Activated CD8-positive, alpha-beta memory T cell treated with anti-CD3 and anti-CD28 coated beads, Interleukin-2, amount 50 U/mL, for 48 hours (primary cell): ENCODE results near the gene PRPF40B.

ENCODE experiments used
- DNase-seq: peaks from one replicate; pipeline ENCODE4 v3.0.0-alpha.2; 2020

Gene PRPF40B

DNA sequence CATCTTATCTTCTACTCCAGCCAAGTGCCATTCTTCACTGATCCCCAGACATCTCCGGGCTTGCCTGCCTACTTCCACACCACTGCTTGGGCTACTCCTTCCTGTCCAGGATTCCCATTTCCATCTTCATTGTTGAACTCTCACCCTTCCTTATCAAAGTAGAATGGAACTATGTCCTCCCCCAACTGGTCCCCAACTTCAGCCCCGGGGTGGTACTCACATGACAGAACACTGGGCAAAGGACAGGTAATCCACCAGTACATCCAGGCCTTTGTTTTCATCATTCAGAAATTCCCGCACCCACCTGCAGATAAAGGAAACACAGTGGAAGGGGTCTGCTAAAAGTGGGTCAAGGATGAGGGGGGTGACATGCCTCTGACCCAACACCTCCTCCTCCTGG, 38.4 kb downstream of the PRPF40B start:
- no peak for DNase-seq

- peak; percentile 73 for DNase-seq
These were observed 39.9 kb downstream of the PRPF40B start for GRCh38 chr12:49662998-49663843.

GRCh38 chr12:49664167-49664566, 40.8 kb downstream of the PRPF40B start:
- DNase-seq: no peak

DNA sequence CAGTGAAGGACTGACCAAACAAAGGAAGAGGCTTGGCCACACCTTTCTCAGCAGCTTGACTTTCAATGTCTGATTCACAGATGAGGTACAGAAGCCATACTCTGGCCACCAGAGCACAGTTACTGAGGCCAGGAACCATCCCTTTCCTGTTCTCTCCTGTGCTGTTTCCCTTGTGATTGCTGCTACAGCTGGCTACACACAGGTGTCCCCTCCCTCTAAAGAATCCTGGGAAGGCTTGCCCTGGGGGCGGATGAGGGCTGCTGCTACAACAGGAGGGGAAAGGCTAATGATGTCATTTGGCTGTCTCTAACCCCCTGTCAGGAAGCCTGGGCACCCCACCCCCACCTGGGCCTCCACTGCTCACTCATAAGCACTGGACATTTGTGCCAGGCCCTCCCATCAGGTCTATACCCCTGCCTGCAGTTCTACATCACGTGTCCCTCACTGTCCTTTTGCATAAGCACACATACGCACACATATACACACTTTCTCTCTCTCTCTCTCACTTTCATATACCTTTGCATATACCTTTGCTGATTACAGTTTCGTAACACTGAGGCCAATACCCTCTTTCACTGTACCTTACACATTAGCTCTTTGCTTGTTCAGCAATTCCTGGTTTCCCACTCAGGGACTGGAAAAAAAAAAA, 41.4 kb downstream of the PRPF40B start:
- DNase-seq: no peak

- no peak for DNase-seq
These were observed 42.0 kb downstream of the PRPF40B start for GRCh38 chr12:49665384-49665783.

GRCh38 chr12:49666176-49666575, 42.8 kb downstream of the PRPF40B start:
- no peak for DNase-seq

DNA sequence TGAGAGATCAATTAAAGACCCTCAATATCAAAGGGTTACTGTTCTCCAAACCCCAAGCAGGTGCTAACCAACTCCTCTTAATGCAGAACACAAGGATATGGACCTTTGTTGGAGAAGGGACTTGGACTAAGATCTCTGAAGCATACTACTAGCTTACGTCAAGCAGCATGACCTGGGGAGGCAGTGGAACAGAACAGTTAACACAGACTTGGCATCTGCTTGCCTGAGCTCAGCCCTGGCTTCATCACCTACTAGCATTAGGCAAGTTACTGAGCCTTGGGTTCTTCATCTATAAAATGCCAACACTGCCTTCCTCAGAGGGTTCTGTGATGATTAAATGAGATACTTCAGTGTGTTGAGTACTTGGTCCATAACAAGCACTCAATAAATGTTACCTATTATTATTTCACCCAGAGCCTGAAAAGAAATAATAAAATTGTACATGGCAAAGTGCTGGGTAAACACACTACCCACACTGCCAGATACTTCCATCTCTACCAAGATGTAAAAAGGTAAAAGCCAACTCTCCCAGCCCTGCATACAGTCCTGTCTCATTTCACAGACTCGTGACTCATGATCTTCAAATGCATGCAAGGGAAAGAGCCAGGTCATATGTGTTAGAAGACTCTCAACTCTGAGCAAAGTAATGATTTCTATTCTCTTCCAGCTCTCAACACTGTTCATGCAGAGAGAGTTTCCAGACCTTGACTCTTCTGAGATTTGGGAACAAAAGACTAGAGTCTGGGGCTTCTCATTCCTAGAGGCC, 44.1 kb downstream of the PRPF40B start:
- no peak for DNase-seq

GRCh38 chr12:49669796-49670195, 46.4 kb downstream of the PRPF40B start:
- DNase-seq: no peak

DNA sequence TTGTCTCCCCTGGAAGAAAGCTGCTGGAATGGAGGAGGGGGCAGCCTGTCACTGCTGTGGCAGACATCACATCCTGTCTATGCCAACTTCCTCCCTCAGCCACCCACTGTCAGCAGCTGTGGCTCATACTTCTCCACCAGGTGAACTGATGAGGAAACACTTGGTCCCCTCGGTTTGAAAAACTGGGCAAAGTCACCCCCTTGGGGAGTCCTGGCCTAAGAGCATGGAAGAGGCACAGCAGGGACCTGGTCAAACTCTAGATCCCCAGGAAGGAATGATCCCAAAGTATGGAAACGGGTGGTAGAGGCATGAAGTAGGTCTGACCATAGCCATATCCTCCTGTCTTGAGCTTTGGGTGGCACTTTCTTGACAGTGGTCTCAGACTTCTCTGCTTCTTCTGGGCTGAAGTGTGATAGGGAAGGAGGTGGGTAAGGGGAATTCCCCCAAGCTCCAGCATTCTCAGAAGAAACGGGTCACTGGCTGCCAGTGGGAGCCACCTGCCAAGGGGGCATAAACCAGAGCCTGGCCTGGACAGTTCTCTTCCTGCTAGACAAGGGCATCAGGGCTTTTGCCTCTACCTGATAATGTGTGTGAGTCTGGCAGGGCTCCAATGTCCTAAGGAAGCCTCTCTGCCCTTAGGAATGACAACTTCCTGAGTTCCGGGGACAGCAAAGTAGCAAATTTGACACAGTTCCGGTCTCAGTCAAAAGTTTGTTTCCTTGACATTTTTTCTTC, 47.8 kb downstream of the PRPF40B start:
- peak; percentile 68 for DNase-seq

DNA sequence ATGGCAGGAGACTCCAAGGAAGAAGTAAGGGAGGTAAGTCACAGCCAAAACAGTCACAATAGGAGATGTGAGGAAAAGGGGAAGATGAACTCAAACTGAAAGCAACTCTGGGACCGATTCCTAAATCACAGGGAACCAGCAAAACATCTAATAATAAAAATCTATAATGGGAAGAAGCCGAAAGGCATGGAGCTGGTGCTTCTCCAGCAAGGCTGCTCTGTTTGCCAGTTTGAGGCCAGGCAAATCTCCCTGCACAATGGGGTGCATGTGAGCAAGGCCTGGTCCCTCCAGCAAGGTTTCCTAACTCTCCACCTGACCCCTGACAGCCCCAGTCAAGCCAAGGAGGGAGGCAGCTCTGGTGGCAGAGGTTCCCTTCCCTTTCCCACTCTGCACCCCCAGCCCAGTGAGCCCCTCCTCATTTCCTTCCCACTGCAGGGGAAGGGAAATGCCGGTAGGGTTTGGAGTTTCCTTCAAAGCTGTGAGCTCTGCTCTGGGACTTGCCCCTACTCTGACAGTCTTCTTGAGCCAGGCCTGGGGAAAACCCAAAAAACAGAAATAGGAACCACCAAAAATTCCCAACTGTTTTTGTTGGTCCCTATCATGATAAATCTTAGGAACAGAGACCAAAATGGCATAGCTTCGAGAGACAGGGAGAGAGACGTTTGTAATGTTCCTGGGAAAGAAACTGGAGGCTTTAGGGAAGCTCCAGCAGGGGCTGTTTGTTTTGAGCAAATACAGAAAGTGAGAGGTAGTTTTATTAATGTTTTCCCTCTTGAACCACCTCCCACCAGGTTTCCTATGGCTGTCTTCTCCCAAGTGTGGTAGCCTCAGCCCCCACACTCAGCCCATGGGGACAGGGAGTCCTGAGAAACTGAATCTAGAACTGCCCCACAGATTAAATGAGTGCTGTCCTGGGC, 49.2 kb downstream of the PRPF40B start:
- DNase-seq: no peak

DNA sequence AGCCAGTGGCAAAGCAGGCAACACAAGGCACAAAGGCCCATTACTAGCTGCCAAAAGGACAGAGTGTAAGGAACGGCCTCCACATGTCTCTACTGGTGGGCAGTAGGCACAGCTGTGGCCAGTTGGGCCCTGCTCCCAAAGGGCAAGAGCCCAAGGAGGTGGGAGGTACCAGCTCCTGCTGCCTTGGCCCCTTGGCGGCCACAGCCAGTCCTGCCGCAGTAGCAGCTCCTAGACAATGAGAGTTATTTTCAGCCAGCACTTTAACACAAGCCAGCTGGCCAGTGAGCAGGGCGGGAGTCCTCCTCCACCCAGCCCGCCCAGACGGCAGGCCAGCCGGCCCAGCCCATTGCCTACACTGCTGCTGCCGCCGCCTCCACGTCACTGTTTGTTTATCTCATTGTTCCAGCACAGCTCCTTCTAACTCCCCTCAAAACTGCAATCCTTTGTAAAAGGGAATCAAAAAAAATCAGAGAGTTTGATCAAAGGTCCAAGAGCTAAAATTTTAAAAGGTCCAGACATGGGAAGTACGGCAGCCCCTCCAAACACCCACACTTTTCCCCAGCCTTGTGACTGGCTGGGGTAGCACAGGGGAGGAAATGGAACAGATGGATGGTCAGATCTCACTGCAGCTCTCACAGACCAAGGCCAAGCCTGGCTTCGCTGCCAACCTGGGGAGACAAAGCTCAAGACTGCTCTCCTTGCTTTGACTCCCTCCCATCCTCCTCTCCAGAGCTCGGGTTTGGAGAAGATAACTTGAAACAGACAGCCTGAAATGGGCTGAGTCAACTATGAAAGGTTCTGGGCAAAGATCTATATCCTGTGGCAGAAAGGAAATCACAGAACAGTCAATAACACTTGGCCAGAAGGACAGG, 50.3 kb downstream of the PRPF40B start:
- DNase-seq: no peak

DNA sequence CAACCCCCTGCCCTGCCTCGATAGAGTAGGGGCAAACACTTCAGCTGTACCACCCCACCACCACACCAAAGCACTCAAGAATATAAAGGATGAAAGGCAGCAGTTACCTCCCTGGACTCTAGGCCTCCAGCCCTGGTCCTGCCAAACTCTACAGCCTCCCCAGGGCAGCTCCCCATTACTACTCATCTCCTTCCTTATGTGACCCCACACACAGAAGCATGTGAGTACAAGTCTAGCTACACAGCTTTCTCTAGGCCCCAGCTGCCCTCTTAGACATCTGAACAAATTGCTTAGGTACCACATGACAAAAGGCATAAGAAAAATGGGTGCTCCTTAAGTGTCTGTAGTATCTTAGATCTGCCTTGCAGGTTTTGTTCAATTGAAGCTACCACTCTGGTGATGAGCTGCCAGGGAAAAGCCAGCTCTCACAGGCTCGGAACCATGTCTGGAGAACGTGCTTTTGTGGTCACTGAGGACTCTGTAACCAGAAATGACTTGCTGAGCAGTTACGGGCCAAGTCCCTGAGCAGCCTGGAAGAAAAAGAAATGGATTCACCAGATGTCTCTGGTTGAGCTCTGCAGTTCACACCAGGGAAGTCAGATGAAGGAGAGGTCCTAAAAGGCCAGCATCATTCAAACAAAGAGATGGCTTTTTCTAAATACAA, 51.1 kb downstream of the PRPF40B start:
- no peak for DNase-seq

- DNase-seq: no peak
These were observed 51.8 kb downstream of the PRPF40B start for GRCh38 chr12:49675137-49675536.

DNA sequence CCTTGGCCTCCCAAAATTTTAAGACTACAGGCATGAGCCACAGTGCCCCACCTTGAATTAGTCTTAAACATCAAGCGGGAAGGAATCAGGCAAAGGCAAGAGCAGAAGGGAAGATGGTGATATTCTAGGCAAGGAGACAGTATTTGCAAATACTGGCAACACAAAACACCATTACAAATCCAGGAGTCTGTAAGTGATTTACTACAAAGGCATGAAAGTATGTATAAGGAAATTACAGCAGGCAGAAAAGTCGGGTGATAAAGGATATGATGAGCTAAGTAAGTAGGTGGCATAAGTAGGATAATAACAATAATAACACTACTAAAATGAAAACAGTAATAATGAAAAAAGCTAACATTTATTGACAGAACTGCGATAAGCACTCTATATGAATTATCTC, 55.4 kb downstream of the PRPF40B start:
- no peak for DNase-seq

- DNase-seq: no peak
These were observed 56.7 kb downstream of the PRPF40B start for GRCh38 chr12:49680075-49680474.

DNA sequence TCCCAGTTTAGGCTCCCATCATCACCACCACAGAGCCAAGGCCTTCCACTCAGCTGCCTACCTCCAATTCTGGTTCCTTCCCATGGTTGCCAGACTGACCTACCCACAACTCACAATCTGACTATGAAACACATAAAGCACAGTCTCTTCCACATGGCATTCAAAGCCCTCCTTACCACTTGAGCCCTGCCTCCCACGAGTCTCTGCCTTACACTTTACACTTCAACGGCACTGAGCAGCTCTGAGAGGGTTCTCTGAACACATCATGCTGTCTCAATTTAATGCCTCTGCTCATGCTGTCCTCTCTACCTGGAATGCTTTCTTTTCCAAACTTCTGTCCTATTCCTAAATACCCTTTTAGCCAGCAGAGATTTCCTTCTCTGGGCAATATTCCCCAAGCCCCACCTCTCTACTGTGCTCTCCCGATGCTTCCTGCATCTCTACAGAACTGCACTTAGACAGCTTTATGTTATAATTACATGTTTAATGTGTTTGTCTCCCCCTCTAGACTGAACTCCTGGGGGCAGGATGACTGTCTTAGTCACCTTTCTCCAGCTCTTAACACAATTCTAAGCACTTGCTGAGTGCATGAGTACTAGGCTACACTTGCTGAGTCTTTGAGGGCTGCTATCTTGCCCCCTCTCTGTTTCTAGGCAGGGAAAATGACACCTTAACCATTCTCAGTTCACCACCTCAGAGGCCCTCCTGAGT, 60.4 kb downstream of the PRPF40B start:
- no peak for DNase-seq

DNA sequence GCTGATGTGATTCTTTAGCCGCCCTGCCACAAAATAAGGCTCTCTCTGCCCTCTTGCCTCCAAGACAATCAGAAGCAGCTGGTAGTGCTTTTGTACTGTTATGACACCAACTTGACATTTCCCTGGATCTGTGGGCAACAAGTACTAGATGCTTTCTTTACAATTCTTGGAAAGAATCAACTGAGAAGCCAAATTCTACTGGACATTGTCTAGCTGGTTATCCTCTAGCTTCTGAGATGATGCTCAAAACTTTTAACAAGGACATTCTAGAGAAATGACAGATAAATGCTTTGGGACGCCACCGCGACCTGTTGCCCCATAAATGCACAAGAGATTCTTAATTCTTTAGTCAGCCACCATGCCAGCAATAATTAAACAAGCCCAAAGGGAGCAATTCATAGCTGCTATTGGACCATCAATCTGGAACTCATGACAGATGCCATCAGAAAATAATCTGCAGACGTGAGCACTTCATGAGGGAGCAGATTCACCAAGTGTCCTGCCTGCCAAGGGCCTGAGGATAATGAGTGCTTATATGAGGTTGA, 61.0 kb downstream of the PRPF40B start:
- no peak for DNase-seq

- DNase-seq: no peak
These were observed 64.6 kb downstream of the PRPF40B start for GRCh38 chr12:49687941-49688340.

- no peak for DNase-seq
These were observed 65.9 kb downstream of the PRPF40B start for GRCh38 chr12:49689237-49689636.
